Natural killer cell (primary cell): ENCODE measurements around the gene TMEM63B. TPM values are rescaled to one million over a fixed set of nuclear protein-coding genes. Genes with fewer than 3 reads are reported as not detected.

ENCODE experiments used
- ATAC-seq, 3 donors: fragments of 150-1000 bp in 2 of 3; fragments of 200-7000 bp in 1 of 3; cut with Tn5 transposase; 1 replicate in 1 of 3; 2 replicates in 2 of 3; pipeline ENCODE4 v1.10.0; 2021; ENCODE audit warnings: mild to moderate bottlenecking in 2 of 3, moderate library complexity in 2 of 3
- DNase-seq, 2 donors: peaks; one replicate each; pipeline versions ENCODE4 v3.0.0 to v3.0.0-alpha.2; 2013 to 2021; ENCODE audit warnings: mixed read lengths in 1 of 2
- H3K27ac ChIP-seq: one replicate; pipeline ENCODE4 v1.5.1; 2013; ENCODE audit warnings: mild to moderate bottlenecking, low read length
- H3K27me3 ChIP-seq: one replicate; pipeline ENCODE4 v1.6.1; 2013; ENCODE audit warnings: low read length; ENCODE audit not compliant: control insufficient read depth, insufficient read depth
- H3K36me3 ChIP-seq: one replicate; pipeline ENCODE4 v1.6.1; 2013; ENCODE audit warnings: low read length; ENCODE audit not compliant: control insufficient read depth, insufficient read depth
- H3K4me1 ChIP-seq: one replicate; pipeline ENCODE4 v1.6.1; 2013; ENCODE audit warnings: low read length; ENCODE audit not compliant: control insufficient read depth, insufficient read depth
- H3K4me3 ChIP-seq: one replicate; pipeline ENCODE4 v1.5.1; 2013; ENCODE audit warnings: low read length
- H3K9me3 ChIP-seq: one replicate; pipeline ENCODE4 v1.6.1; 2013; ENCODE audit warnings: low read length; ENCODE audit not compliant: control insufficient read depth, insufficient read depth
- H3K27ac Mint-ChIP-seq, 2 donors: one replicate each; pipeline ENCODE4 v1.8.0; 2022; ENCODE audit warnings: mild to moderate bottlenecking in 2 of 2, mixed read lengths in 2 of 2, moderate library complexity in 1 of 2
- H3K27me3 Mint-ChIP-seq, 2 donors: one replicate each; pipeline ENCODE4 v1.8.0; 2022; ENCODE audit warnings: low read depth in 2 of 2, mixed read lengths in 2 of 2
- H3K36me3 Mint-ChIP-seq: one replicate; pipeline ENCODE4 v1.8.0; 2022; ENCODE audit warnings: mixed read lengths
- H3K4me1 Mint-ChIP-seq, 2 donors: one replicate each; pipeline ENCODE4 v1.8.0; 2022; ENCODE audit warnings: mixed read lengths in 2 of 2
- H3K4me3 Mint-ChIP-seq: one replicate; pipeline ENCODE4 v1.8.0; 2022; ENCODE audit warnings: mild to moderate bottlenecking, moderate library complexity, mixed read lengths
- H3K9me3 Mint-ChIP-seq, 2 donors: one replicate each; pipeline ENCODE4 v1.8.0; 2022; ENCODE audit warnings: mixed read lengths in 2 of 2
- CTCF ChIP-seq: fragments of 200-600 bp; IDR thresholded peaks from one replicate; pipeline ENCODE4 v1.8.0; 2022; ENCODE audit warnings: antibody characterized with exemption
- WGBS: methylation state at CpG from one replicate; pipeline ENCODE4 v1.1.7; 2013; ENCODE audit warnings: missing lambda C conversion rate; ENCODE audit not compliant: insufficient coverage; 5-methylcytosine and 5-hydroxymethylcytosine counted together
- intact Hi-C: fragments of 100-400 bp; cut with micrococcal nuclease; formaldehyde crosslinking; loops from one replicate; pipeline ENCODE4 v1.14.2; 2022
- total RNA-seq, 4 donors: library from RNA; stranded (reverse); fragments of 120-200 nt in 1 of 4; gene quantifications; one replicate each; pipeline versions ENCODE4 v1.2.3 to v1.2.4, GENCODE V29; 2013 to 2022

Gene TMEM63B
- total RNA-seq, 3 donors from 2014 or later (not counting 1 experiment from before 2014, with no cell fraction given) = 24.7 to 30.8 (median 28.1) TPM

- ATAC-seq (no peak), DNase-seq (no peak)
- H3K9me3 ChIP-seq = no peaks in the 10 kb centered on the region
- no peak overlapping the region for H3K27ac ChIP-seq
- H3K27me3 ChIP-seq = peaks cover 7% of the 10 kb centered on the region
- H3K4me1 ChIP-seq = peaks cover 7% of the 10 kb centered on the region
- H3K27ac Mint-ChIP-seq = no peak overlapping the region
- peaks cover 2% of the 10 kb centered on the region in 2 donors for H3K4me1 Mint-ChIP-seq
- H3K9me3 Mint-ChIP-seq = no peaks in the 10 kb centered on the region
- no peaks in the 10 kb centered on the region for H3K36me3 Mint-ChIP-seq
- TF ChIP-seq CTCF = no peak
- no peak overlapping the region for H3K4me3 Mint-ChIP-seq
- intact Hi-C loops = loop anchor here (1.0 kb wide), 4 partner anchors 310 to 471 kb away; no protein-coding TSS in a partner anchor
- peaks cover 8 to 12% of the 10 kb centered on the region in 2 donors for H3K27me3 Mint-ChIP-seq
- no peak overlapping the region for H3K4me3 ChIP-seq
- H3K36me3 ChIP-seq = no peaks in the 10 kb centered on the region
- WGBS = 93% methylated on average over 3 of the region's 3 CpGs
Observed at GRCh38 chr6:44079672-44080071, 47.7 kb upstream of the TMEM63B start.

GRCh38 chr6:44080561-44081521 is 46.5 kb upstream of the TMEM63B start:
- WGBS = 75% methylated on average over 11 of the region's 11 CpGs

GRCh38 chr6:44081753-44082152 is 45.6 kb upstream of the TMEM63B start:
- TF ChIP-seq CTCF = no peak
- Mint-ChIP-seq H3K27me3 (peaks cover 3 to 10% of the 10 kb centered on the region in 2 donors), H3K4me1 (no peaks in the 10 kb centered on the region), H3K4me3 (no peak overlapping the region), H3K9me3 (no peaks in the 10 kb centered on the region), H3K36me3 (no peaks in the 10 kb centered on the region), H3K27ac (no peak overlapping the region)
- H3K36me3 ChIP-seq = no peaks in the 10 kb centered on the region
- H3K4me3 ChIP-seq = no peak overlapping the region
- H3K27ac ChIP-seq = no peak overlapping the region
- ATAC-seq (no peak), DNase-seq (no peak)
- H3K27me3 ChIP-seq = peaks cover 6% of the 10 kb centered on the region
- intact Hi-C loops = no loop called here
- peaks cover 5% of the 10 kb centered on the region for H3K4me1 ChIP-seq
- WGBS = 83% methylated on average over 6 of the region's 6 CpGs
- H3K9me3 ChIP-seq = no peaks in the 10 kb centered on the region

More at GRCh38 chr6:44080561-44081521, 46.5 kb upstream of the TMEM63B start:
- H3K4me3 Mint-ChIP-seq = no peak overlapping the region
- peaks cover 5% of the 10 kb centered on the region for H3K4me1 ChIP-seq
- no peaks in the 10 kb centered on the region for H3K36me3 Mint-ChIP-seq
- no peaks in the 10 kb centered on the region for H3K9me3 Mint-ChIP-seq
- H3K4me3 ChIP-seq = no peak overlapping the region
- peaks cover 7% of the 10 kb centered on the region for H3K27me3 ChIP-seq
- no peak overlapping the region for H3K27ac ChIP-seq
- no peaks in the 10 kb centered on the region for H3K36me3 ChIP-seq
- DNase-seq = no peak
- H3K27ac Mint-ChIP-seq = no peak overlapping the region
- no peak for TF ChIP-seq CTCF
- H3K4me1 Mint-ChIP-seq = no peaks in the 10 kb centered on the region
- intact Hi-C loops = no loop called here
- H3K9me3 ChIP-seq = no peaks in the 10 kb centered on the region
- H3K27me3 Mint-ChIP-seq = peaks cover 7 to 10% of the 10 kb centered on the region in 2 donors
- no peak for ATAC-seq
